ENCODE results near the gene MED17. TPM values are rescaled to one million over a fixed set of nuclear protein-coding genes. Genes with fewer than 3 reads are reported as not detected.
"Not testable (repeated sequence)": the region's sequence is repeated elsewhere in the genome, so short reads cannot be mapped to it uniquely, and the experiment has no call there.

Gene MED17
- polyA plus RNA-seq, 1 of the 3 experiments (the other 2 are of a cell fraction) = 19.3 TPM

- 81% methylated on average over 3 of the region's 10 CpGs for WGBS (ENCODE audit: low lambda C conversion rate)
- Histone ChIP-seq H3K4me3 (ENCODE audit: low read depth in 2 of 2, low read length in 1 of 2) (no peak overlapping the region), H2AFZ (ENCODE audit: low read depth) (no peak overlapping the region), H3K4me2 (no peak overlapping the region), H3K36me3 (replicated peaks in 1 of 2; ENCODE audit: control insufficient read depth in 1 of 2, insufficient read depth in 2 of 2, low read length in 1 of 2) (no peaks in the 10 kb centered on the region), H3F3A (replicated peaks; ENCODE audit: insufficient read depth) (no peaks in the 10 kb centered on the region), H3K27ac (ENCODE audit: low read depth in 2 of 2, low read length in 1 of 2) (no peak overlapping the region), H4K20me1 (ENCODE audit: insufficient read depth) (no peaks in the 10 kb centered on the region), H3K9ac (no peak overlapping the region), H3K27me3 (ENCODE audit: insufficient read depth) (no peaks in the 10 kb centered on the region), H3K9me3 (no peaks in the 10 kb centered on the region), H3K79me2 (ENCODE audit: insufficient read depth) (no peaks in the 10 kb centered on the region), H3K9me2 (no peaks in the 10 kb centered on the region), H3K4me1 (ENCODE audit: control insufficient read depth in 1 of 2, insufficient read depth in 2 of 2, low read depth in 1 of 2, low read length in 1 of 2) (no peaks in the 10 kb centered on the region)
- DNase-seq = no peak
- POLR2A ChIA-PET = interaction anchor here (1.4 kb wide), 1 partner anchor 10 kb away, joined by 6 read pairs; the partner anchor contains the start of gene MED17
- TF ChIP-seq MAX (IDR thresholded peaks at IDR 0.05; ENCODE audit: low read depth) (no peak), PBX3 (IDR thresholded peaks at IDR 0.05) (no peak), FOXM1 (IDR thresholded peaks at IDR 0.05; ENCODE audit: low read depth) (no peak), MEF2A (IDR thresholded peaks at IDR 0.05; ENCODE audit: borderline replicate concordance, low read depth) (no peak), RXRA (IDR thresholded peaks at IDR 0.05; ENCODE audit: borderline replicate concordance, low read depth) (no peak), RCOR1 (IDR thresholded peaks at IDR 0.05; ENCODE audit: low read length) (no peak), SMC3 (IDR thresholded peaks at IDR 0.05; ENCODE audit: low read depth, low read length) (no peak), EP300 (IDR thresholded peaks at IDR 0.05; ENCODE audit: borderline replicate concordance in 1 of 2, low read depth in 1 of 2, low read length in 1 of 2) (no peak), ZBTB33 (IDR thresholded peaks at IDR 0.05; ENCODE audit: borderline replicate concordance, low read depth) (no peak)
- CTCF ChIA-PET = no interaction called here
Observed at GRCh38 chr11:93773601-93774200, 10.4 kb upstream of the MED17 start.

- POLR2A ChIA-PET; H3K4me3 ChIP-seq (ENCODE audit: low read depth in 2 of 2, low read length in 1 of 2); H3K4me2 ChIP-seq; H3K36me3 ChIP-seq (replicated peaks in 1 of 2; ENCODE audit: control insufficient read depth in 1 of 2, insufficient read depth in 2 of 2, low read length in 1 of 2); H3K79me2 ChIP-seq (ENCODE audit: insufficient read depth); H3F3A ChIP-seq (replicated peaks; ENCODE audit: insufficient read depth); H3K9me2 ChIP-seq; H2AFZ ChIP-seq (ENCODE audit: low read depth); H3K27ac ChIP-seq (ENCODE audit: low read depth in 2 of 2, low read length in 1 of 2); DNase-seq; H3K27me3 ChIP-seq (ENCODE audit: insufficient read depth); H3K9ac ChIP-seq; H3K9me3 ChIP-seq; H3K4me1 ChIP-seq (ENCODE audit: control insufficient read depth in 1 of 2, insufficient read depth in 2 of 2, low read depth in 1 of 2, low read length in 1 of 2); H4K20me1 ChIP-seq (ENCODE audit: insufficient read depth): not testable (repeated sequence)
- WGBS (ENCODE audit: low lambda C conversion rate) = 97% methylated on average over 3 of the region's 3 CpGs
- CTCF ChIA-PET = interaction anchor here (0.8 kb wide), 1 partner anchor 21 kb away, joined by 3 read pairs; no protein-coding TSS in a partner anchor
Observed at GRCh38 chr11:93774560-93774959, 9.5 kb upstream of the MED17 start.
